ENCODE data around the gene DNAJC7. TPM values are rescaled to one million over a fixed set of nuclear protein-coding genes. Genes with fewer than 3 reads are reported as not detected.

Gene DNAJC7
- total RNA-seq, 4 donors from 2014 or later = 62.6 to 84.0 (median 65.6) TPM

GRCh38 chr17:41957869-41958439 lies 59.3 kb downstream of the DNAJC7 start:
- intact Hi-C loops (cut with DNase I) = no loop called here
- peaks cover 6 to 8% of the 10 kb centered on the region in 2 donors for H3K4me1 ChIP-seq
- WGBS, 2 donors = 92 to 95% methylated on average over 6 of the region's 6 CpGs

DNA sequence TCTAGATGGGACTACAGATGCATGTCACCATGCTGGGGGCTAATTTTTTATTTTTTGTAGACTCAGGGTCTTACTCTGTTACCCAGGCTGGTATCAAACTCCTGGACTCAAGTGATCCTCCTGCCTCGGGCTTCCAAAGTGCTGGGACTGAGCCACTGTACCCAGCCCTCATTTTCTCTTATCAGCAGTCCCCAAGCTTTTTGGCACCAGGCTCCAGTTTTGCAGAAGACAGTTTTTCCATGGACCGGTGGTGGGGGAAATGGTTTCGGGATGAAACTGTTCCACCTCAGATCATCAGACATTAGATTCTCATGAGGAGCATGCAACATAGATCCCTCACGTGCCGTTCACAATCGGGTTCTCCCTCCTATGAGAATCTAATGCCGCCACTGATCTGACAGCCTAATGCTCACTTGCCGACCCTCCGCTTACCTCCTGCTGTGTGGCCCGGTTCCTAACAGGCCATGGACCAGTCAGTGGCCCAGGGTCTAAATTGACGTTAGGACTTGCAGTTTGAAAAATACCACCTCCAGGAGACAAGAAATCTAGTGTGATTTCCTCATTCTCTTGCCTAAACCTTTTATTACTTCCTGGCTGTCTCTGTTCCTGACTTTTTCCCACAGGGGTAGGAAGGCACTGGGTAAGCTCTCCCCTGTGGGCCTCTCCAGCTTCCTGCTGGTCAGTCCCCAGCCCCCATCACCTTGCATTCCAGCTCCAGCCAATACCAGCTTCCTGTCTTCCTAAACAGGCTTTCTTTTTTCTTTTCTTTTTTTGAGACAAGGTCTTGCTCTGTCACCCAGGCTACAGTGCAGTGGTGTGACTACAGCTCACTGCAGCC lies 60.0 kb downstream of the DNAJC7 start:
- no peak for TF ChIP-seq POLR2A (IDR thresholded peaks at IDR 0.05)
- TF ChIP-seq CTCF (IDR thresholded peaks at IDR 0.05) = no peak
- Histone ChIP-seq H3K27ac (no peak overlapping the region), H3K27me3 (no peaks in the 10 kb centered on the region), H3K4me3 (replicated peaks in 1 of 3) (no peak overlapping the region), H3K36me3 (no peaks in the 10 kb centered on the region), H3K9me3 (no peaks in the 10 kb centered on the region), H3K4me1 (peaks cover 5 to 6% of the 10 kb centered on the region in 2 donors)
- DNase-seq = no peak
- intact Hi-C loops (cut with DNase I) = no loop called here
- 83 to 88% methylated on average over 11 of the region's 11 CpGs for WGBS, 2 donors

More at GRCh38 chr17:41957869-41958439, 59.3 kb downstream of the DNAJC7 start:
- no peak overlapping the region for H3K4me3 ChIP-seq (replicated peaks in 1 of 3)
- no peak overlapping the region for H3K27ac ChIP-seq
- TF ChIP-seq CTCF (IDR thresholded peaks at IDR 0.05) (no peak), POLR2A (IDR thresholded peaks at IDR 0.05) (no peak)
- no peak for DNase-seq
- no peaks in the 10 kb centered on the region for H3K9me3 ChIP-seq
- H3K27me3 ChIP-seq = no peaks in the 10 kb centered on the region
- no peaks in the 10 kb centered on the region for H3K36me3 ChIP-seq

DNA sequence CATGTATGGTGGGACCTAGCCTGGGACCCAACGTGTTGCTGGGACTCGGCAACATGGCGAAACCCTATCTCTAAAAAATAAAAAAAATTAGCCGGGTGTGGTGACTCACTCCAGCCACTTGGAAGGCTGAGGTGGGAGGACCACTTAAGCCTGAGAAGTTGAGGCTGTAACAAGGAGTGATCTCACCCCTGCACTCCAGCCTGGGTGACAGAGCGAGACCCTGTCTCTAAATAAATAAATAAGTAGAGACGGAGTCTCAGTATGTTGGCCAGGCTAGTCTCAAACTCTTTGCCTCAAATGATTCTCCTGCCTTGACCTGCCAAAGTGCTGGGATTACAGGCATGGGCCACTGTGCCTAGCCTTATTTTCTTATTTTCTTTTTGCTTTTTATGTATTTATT lies 60.7 kb downstream of the DNAJC7 start:
- WGBS, 2 donors = 94 to 97% methylated on average over 6 of the region's 6 CpGs
- no peaks in the 10 kb centered on the region for H3K9me3 ChIP-seq

GRCh38 chr17:41948762-41949460 lies 68.3 kb downstream of the DNAJC7 start:
- TF ChIP-seq CTCF (IDR thresholded peaks at IDR 0.05) (no peak), POLR2A (IDR thresholded peaks at IDR 0.05) (no peak)
- 85 to 88% methylated on average over 10 to 11 of the region's 11 CpGs for WGBS, 2 donors
- peaks cover 9 to 10% of the 10 kb centered on the region in 2 donors for H3K4me1 ChIP-seq
- H3K9me3 ChIP-seq = no peaks in the 10 kb centered on the region
- no peak overlapping the region for H3K4me3 ChIP-seq (replicated peaks in 1 of 3)
- no peaks in the 10 kb centered on the region for H3K36me3 ChIP-seq
- no peak for DNase-seq
- H3K27me3 ChIP-seq = no peaks in the 10 kb centered on the region
- intact Hi-C loops (cut with DNase I) = no loop called here
- no peak overlapping the region for H3K27ac ChIP-seq

More for the DNA sequence above, 60.7 kb downstream of the DNAJC7 start:
- Histone ChIP-seq H3K27ac (no peak overlapping the region), H3K4me1 (peaks cover 5 to 6% of the 10 kb centered on the region in 2 donors), H3K27me3 (no peaks in the 10 kb centered on the region), H3K4me3 (replicated peaks in 1 of 3) (no peak overlapping the region), H3K36me3 (no peaks in the 10 kb centered on the region)
- intact Hi-C loops (cut with DNase I) = no loop called here
- no peak for DNase-seq
- TF ChIP-seq CTCF (IDR thresholded peaks at IDR 0.05) (no peak), POLR2A (IDR thresholded peaks at IDR 0.05) (no peak)
